HEK293T (cell line): ENCODE measurements around the gene TCF21.

ENCODE experiments used
- CTCF ChIA-PET: fragments of 350-600 bp; formaldehyde crosslinking; extraction: SDS; loops from one replicate; lab custom pipeline; 2021; ENCODE audit warnings: antibody characterized with exemption, inconsistent platforms; lab: Yijun Ruan, JAX
- POLR2A ChIA-PET: fragments of 350-600 bp; formaldehyde crosslinking; extraction: SDS; loops from one replicate; lab custom pipeline; 2020; ENCODE audit warnings: antibody characterized with exemption, inconsistent platforms; lab: Yijun Ruan, JAX
- DNase-seq: peaks from one replicate; pipeline ENCODE4 v3.0.0; 2012; ENCODE audit warnings: mixed read lengths; ENCODE audit errors: extremely low spot score
- ARNT ChIP-seq: fragments of 450-650 bp; IDR thresholded peaks from 2 replicates; pipeline ENCODE4 v1.6.1; 2017; ENCODE audit warnings: mild to moderate bottlenecking
- BHLHE40 ChIP-seq: fragments of 450-650 bp; IDR thresholded peaks from 2 replicates; pipeline ENCODE4 v1.6.1; 2016; ENCODE audit warnings: mild to moderate bottlenecking, moderate library complexity, borderline replicate concordance
- CTBP1 ChIP-seq: fragments of 450-650 bp; IDR thresholded peaks from 2 replicates; pipeline ENCODE4 v1.6.1; 2016; ENCODE audit warnings: borderline replicate concordance
- ELF4 ChIP-seq: fragments of 450-650 bp; IDR thresholded peaks from 2 replicates; pipeline ENCODE4 v1.6.1; 2017; ENCODE audit warnings: antibody characterized with exemption
- FOXA1 ChIP-seq: fragments of 450-650 bp; IDR thresholded peaks from 2 replicates; pipeline ENCODE4 v1.6.1; 2016; ENCODE audit warnings: mild to moderate bottlenecking
- FOXK2 ChIP-seq: fragments of 450-650 bp; IDR thresholded peaks from 2 replicates; pipeline ENCODE4 v1.6.1; 2016; ENCODE audit warnings: mild to moderate bottlenecking
- FOXM1 ChIP-seq: fragments of 450-650 bp; IDR thresholded peaks from 2 replicates; pipeline ENCODE4 v1.6.1; 2017; ENCODE audit warnings: mild to moderate bottlenecking, borderline replicate concordance
- HDGF ChIP-seq: fragments of 450-650 bp; IDR thresholded peaks from 2 replicates; pipeline ENCODE4 v1.6.1; 2017; ENCODE audit warnings: antibody characterized with exemption, borderline replicate concordance
- L3MBTL2 ChIP-seq: fragments of 450-650 bp; conservative IDR thresholded peaks from 2 replicates; pipeline ENCODE4 v1.6.1; 2016; ENCODE audit warnings: mild to moderate bottlenecking
- LEF1 ChIP-seq: fragments of 450-650 bp; IDR thresholded peaks from 2 replicates; pipeline ENCODE4 v1.6.1; 2017; ENCODE audit warnings: mild to moderate bottlenecking, borderline replicate concordance
- NFRKB ChIP-seq: fragments of 450-650 bp; IDR thresholded peaks from 2 replicates; pipeline ENCODE4 v1.6.1; 2016; ENCODE audit warnings: mild to moderate bottlenecking, moderate library complexity
- SP1 ChIP-seq: fragments of 450-650 bp; IDR thresholded peaks from 2 replicates; pipeline ENCODE4 v1.6.1; 2017
- SUZ12 ChIP-seq: fragments of 450-650 bp; IDR thresholded peaks from 2 replicates; pipeline ENCODE4 v1.6.1; 2016; ENCODE audit warnings: mild to moderate bottlenecking
- TARDBP ChIP-seq: fragments of 450-650 bp; IDR thresholded peaks from 2 replicates; pipeline ENCODE4 v1.6.1; 2016
- ZNF384 ChIP-seq: fragments of 450-650 bp; IDR thresholded peaks from 2 replicates; pipeline ENCODE4 v1.6.1; 2016
- TF ChIP-seq, protein P1 (sequence below): fragments of 450-650 bp; IDR thresholded peaks from 2 replicates; pipeline ENCODE4 v1.6.1; 2016

TCF21 gene

DNA sequence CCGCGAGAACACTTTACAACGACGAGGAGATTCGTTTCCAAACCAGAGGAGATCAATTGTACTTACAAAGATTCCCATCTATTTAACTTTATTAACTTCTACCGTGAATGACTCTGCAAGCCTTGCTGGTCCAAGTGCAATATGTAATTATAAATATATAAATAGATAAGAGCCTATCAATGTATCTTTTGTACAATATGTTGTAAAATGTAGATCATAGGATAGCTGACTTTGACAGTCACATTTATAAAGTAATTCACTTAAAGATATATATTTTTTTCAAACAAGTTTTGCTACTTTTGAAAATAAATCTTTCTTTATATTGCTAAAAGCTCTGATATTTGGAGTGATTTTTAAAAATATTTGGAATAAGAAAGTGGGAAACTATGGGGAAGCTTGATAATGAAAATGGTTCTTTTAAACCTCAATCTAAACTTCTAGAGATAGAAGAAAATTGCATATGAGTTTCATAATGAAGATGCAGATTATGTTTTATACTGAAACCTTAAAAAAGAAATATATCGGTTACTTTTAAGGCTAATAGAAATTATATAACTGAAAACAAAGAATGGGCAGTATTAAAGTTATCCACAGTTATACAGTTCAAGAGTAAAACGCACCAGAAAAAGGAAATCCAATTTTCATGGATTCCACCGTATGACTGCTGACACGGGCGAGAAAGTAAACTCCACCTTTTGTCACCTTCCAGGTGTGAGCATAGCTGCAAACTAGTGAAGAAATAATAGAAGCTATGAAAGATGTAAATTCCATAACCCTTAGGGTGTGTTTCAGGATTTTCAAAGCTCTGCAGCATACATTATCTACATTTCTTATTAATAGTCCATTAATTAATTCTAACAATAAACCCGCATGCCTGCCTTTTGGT is 3.3 kb downstream of the TCF21 start:
- ChIA-PET POLR2A (no interaction called here), CTCF (interaction anchor here (1.2 to 1.7 kb wide), 2 partner anchors 10 to 54 kb away, joined by 6 to 7 read pairs; no protein-coding TSS in a partner anchor)
- DNase-seq: no peak
- TF ChIP-seq LEF1: no peak
- no peak for TF ChIP-seq L3MBTL2
- TF ChIP-seq CTBP1: no peak
- TF ChIP-seq HDGF: no peak
- TF ChIP-seq, protein P1, sequence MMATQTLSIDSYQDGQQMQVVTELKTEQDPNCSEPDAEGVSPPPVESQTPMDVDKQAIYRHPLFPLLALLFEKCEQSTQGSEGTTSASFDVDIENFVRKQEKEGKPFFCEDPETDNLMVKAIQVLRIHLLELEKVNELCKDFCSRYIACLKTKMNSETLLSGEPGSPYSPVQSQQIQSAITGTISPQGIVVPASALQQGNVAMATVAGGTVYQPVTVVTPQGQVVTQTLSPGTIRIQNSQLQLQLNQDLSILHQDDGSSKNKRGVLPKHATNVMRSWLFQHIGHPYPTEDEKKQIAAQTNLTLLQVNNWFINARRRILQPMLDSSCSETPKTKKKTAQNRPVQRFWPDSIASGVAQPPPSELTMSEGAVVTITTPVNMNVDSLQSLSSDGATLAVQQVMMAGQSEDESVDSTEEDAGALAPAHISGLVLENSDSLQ: no peak
- TF ChIP-seq FOXA1: no peak

DNA sequence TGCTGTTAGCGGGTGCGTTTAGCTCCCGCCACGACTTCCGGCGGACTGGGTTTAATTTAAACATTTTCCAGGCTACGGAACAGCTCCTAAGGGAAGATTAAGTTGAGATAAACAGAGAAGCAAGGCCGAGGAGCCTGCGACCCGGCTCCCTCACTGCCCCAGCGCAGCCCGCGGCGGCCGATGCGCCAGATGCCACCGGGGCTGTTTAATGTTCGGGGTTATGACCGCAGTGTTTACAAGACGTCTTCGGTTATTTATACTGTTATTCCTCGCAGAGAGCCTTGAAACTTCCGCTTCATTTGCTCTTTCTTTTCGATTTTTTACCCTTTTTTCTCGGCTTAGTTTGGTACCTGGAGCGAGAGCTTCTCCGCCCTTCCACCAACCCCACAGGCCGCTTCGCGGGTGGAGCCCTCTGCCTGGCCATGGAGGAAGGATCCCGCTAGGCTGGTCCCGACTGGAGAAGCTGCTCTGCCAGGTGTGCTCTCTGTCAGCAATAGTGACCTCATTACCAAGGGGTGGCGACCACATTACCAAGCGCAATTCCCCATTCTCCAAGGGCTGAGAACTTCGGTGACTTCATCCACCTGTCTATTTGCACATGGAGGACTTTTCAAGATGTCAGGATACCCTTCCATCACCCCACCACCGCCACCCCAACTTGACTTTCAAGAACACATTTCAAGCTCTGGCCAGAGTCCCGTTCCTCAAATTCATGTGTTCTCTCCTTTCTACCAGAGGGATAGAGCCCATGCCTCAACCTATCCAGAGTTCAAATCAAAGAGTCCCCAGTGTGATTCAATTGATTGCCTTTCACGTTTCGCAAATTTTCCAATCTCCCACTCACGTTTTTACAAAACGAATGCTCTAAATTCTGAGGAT is 4.1 kb downstream of the TCF21 start:
- POLR2A ChIA-PET: no interaction called here
- CTCF ChIA-PET: interaction anchor here (1.2 to 1.7 kb wide), 2 partner anchors 9 to 55 kb away, joined by 6 to 7 read pairs; no protein-coding TSS in a partner anchor
- no peak for DNase-seq
- no peak for TF ChIP-seq SP1
- TF ChIP-seq ELF4: no peak
- TF ChIP-seq ARNT: no peak
- TF ChIP-seq, protein P1: no peak
- TF ChIP-seq ZNF384: no peak
- no peak for TF ChIP-seq FOXK2
- TF ChIP-seq FOXA1: no peak
- TF ChIP-seq FOXM1: no peak

DNA sequence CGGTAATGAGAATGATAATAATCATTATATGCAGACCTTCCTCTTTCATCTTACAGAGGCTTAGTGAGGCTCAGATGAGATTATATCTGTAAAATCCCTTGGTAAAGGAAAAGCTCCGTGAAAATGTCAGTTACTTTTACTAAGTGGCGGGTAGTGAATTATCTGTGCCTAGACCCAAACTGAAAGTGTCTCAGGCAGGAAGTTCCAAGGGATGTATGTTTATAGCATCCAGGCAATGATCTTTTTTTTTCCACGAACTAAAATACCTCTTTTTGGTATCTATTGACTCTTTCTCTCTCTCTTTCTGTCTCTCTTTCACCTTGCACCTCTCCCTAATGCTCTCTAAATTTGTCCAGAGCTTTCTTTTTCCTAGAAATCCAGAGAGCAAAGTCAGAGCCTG is 5.0 kb downstream of the TCF21 start:
- ChIA-PET CTCF (no interaction called here), POLR2A (no interaction called here)
- DNase-seq: no peak
- TF ChIP-seq L3MBTL2 (no peak), BHLHE40 (no peak), SP1 (no peak), CTBP1 (no peak), SUZ12 (no peak), HDGF (no peak), TARDBP (no peak), ELF4 (no peak), FOXK2 (no peak), NFRKB (no peak), LEF1 (no peak), ZNF384 (no peak), ARNT (no peak), FOXA1 (no peak), FOXM1 (no peak)

DNA sequence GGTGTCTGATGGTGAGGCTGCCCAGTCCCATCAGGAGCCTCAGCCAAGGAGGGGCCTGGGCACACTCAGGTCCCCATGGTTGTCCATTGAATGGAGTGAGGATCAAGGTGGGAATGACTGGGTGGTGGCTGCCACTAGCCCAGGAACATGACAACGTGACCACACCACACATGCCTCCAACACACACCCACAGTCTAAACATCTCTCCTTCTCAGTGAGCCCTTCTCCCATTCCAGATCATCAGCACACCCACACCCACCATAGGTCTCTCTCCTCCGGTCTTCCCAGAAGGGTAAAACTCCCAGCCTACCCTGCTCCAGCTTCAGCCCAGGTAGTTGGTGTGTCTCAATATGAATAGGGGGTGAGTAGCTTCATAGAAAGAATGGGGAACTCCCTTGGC is 5.5 kb downstream of the TCF21 start:
- no peak for DNase-seq
- CTCF ChIA-PET: interaction anchor here (1.3 kb wide), 1 partner anchor 57 kb away, joined by 11 read pairs; no protein-coding TSS in a partner anchor
- POLR2A ChIA-PET: interaction anchor here (1.3 kb wide), 1 partner anchor 11 kb away, joined by 3 read pairs; no protein-coding TSS in a partner anchor
- TF ChIP-seq SP1 (no peak), ARNT (no peak), NFRKB (no peak), FOXA1 (no peak), FOXM1 (no peak), CTBP1 (no peak), LEF1 (no peak), FOXK2 (no peak), HDGF (no peak), SUZ12 (no peak), ZNF384 (no peak), L3MBTL2 (no peak), TARDBP (no peak), ELF4 (no peak), BHLHE40 (no peak)
- TF ChIP-seq, protein P1: no peak

DNA sequence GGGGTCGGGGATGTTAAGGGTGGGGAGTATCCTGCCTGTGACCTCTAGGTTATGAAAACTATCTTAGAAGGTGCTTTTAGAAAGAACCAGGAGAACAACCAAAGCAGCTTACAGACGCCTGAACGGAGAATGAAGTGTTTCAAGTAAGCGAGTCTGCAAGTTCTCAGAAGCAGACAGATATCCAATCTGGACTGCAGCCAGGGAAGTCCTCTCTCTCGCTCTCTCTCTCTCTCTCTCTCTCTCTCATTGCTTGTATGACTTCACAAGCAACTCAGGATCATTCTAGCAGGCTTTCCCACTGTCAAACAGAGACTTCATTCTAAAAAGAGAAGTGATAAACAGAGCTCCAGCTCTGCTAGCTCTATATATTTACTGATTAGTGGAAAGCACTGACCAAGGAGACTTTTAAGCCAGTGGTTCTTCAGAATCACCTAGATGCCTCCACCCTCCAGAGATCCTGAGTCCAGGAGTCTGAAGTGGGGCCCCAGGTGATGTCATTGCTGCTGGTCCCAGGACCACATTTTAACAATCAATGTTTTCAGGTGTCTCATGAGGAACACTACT is 6.0 kb downstream of the TCF21 start:
- ChIA-PET POLR2A (interaction anchor here (1.3 kb wide), 1 partner anchor 12 kb away, joined by 3 read pairs; no protein-coding TSS in a partner anchor), CTCF (interaction anchor here (0.6 to 1.3 kb wide), 2 partner anchors 57 to 962 kb away, joined by 3 to 11 read pairs; no protein-coding TSS in a partner anchor)
- no peak for TF ChIP-seq ZNF384
- no peak for TF ChIP-seq FOXA1
- no peak for TF ChIP-seq ELF4
- no peak for TF ChIP-seq TARDBP
- no peak for TF ChIP-seq LEF1
- no peak for TF ChIP-seq SP1
- no peak for TF ChIP-seq BHLHE40
- no peak for TF ChIP-seq HDGF
- DNase-seq: no peak
